Fibroblast of the aortic adventitia (primary cell): ENCODE data around the gene NINL. TPM values are rescaled to one million over a fixed set of nuclear protein-coding genes. Genes with fewer than 3 reads are reported as not detected.

Experiments
- DNase-seq: peaks from one replicate; pipeline ENCODE4 v3.0.0-alpha.2; 2010; ENCODE audit warnings: low read depth
- H3K4me3 ChIP-seq: 2 replicates; pipeline ENCODE4 v1.5.1; 2011; ENCODE audit warnings: low read depth, mild to moderate bottlenecking, control low read depth, low read length, moderate library complexity
- total RNA-seq: library from RNA; depleted of rRNA; stranded (reverse); fragments of >200 nt; gene quantifications from 2 replicates; pipeline ENCODE4 v1.2.3, GENCODE V29; 2012; ENCODE audit warnings: low replicate concordance
- TF ChIP-seq, protein P1 (sequence below): IDR thresholded peaks from 2 replicates; pipeline ENCODE4 v1.5.1; 2011; ENCODE audit warnings: mild to moderate bottlenecking, low read length, control low read depth, inconsistent platforms; ENCODE audit not compliant: insufficient read depth

NINL gene
- total RNA-seq, 1 donor, result 6.5 TPM

DNA sequence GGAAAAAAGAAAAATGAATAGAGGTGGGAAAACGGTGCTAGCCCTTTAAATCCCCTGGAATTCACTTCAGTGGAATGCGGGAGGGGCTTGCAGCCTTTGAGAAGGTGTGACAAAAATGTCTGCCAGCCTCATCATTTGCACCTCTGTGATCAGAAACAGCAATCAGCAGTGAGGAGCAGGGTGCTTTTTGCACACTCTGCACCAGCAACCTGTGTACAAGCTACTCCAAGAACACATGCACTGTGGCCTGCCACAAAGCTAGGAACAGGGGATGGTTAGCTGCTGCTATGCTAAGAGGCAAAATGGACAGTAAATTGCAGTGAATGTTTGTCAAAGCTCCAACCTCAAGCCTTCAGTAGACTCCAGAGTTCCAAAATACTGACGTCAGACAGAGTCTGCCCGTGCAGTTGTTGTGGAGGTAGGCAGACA lies 148.2 kb downstream of the NINL start:
- DNase-seq, result peak; percentile 25
- TF ChIP-seq, protein P1, sequence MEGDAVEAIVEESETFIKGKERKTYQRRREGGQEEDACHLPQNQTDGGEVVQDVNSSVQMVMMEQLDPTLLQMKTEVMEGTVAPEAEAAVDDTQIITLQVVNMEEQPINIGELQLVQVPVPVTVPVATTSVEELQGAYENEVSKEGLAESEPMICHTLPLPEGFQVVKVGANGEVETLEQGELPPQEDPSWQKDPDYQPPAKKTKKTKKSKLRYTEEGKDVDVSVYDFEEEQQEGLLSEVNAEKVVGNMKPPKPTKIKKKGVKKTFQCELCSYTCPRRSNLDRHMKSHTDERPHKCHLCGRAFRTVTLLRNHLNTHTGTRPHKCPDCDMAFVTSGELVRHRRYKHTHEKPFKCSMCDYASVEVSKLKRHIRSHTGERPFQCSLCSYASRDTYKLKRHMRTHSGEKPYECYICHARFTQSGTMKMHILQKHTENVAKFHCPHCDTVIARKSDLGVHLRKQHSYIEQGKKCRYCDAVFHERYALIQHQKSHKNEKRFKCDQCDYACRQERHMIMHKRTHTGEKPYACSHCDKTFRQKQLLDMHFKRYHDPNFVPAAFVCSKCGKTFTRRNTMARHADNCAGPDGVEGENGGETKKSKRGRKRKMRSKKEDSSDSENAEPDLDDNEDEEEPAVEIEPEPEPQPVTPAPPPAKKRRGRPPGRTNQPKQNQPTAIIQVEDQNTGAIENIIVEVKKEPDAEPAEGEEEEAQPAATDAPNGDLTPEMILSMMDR, result no peak
- no peak overlapping the region for H3K4me3 ChIP-seq

DNA sequence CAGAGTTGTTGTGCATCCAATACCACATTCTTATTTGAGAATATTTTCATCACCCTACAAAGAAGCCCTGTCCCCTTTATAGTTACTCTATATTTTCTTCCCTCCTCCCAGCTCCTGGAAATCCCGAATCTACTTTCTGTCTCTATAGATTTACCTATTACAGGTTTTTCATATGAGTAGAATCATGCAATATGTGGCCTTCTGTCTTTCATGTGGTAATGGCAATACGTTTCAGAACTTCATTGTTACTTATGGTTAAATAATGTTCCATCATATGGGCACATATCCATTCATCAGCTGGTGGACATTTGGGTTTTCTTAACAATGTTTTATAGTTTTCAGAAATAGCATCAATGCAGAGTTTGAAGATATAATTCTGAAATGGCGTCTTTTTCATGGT lies 160.8 kb downstream of the NINL start:
- TF ChIP-seq, protein P1, result no peak
- no peak overlapping the region for H3K4me3 ChIP-seq
- no peak for DNase-seq

DNA sequence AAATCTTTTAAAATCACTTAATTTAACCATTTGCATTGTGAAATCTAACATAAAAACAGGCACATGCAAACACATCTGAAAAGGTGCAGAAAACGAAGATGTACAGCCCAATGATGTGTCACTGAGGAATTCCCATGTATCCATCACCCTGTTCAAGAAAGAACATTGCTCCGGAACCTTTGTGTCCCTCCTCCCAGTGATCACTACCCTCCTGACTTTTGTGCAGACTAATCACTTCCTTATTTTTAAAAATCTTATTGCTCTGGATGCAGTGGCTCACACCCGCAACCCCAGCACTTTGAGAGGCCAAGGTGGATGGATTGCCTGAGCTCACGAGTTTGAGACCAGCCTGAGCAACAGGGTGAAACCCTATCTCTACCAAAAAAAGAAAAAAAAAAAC lies 163.3 kb downstream of the NINL start:
- no peak for DNase-seq
- TF ChIP-seq, protein P1, result no peak
- no peak overlapping the region for H3K4me3 ChIP-seq

DNA sequence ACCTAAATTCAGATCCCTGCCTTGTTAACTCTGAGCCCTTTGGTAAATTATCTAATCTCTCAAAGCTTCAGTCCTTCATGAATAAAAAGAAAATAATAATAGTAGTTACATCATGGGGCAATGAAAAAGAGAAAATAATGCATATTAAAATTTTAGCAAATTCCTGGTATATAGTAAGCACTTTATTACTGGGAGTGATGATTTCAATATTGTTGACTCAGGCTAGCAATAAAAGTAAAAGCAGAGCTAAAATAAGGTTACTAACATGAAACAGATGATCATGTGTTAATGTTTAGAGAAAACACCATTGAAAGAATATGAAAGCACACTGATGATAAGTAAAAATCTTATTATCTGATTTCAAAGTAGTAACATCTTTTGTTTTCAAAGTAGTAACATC lies 164.2 kb downstream of the NINL start:
- no peak overlapping the region for H3K4me3 ChIP-seq
- TF ChIP-seq, protein P1, result no peak
- DNase-seq, result no peak

DNA sequence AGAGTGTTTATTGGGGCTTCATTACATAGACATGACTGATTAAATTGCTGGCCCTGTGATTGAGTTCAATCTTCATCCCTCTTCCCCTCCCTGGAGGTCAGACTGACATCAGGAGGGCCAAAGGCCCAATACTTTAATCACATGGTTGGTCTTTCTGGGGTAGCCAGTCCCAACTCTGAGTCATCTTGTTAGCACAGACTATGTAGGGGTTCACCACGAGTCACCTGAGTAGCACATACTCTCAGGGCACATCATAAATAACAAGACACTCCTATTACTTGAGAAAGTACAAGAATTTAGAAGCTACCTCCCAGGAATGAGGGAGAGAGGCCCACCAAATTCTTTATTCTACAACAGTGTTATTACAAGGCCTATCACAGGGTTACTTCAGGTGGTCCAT lies 166.6 kb downstream of the NINL start:
- no peak overlapping the region for H3K4me3 ChIP-seq
- TF ChIP-seq, protein P1, result no peak
- no peak for DNase-seq

DNA sequence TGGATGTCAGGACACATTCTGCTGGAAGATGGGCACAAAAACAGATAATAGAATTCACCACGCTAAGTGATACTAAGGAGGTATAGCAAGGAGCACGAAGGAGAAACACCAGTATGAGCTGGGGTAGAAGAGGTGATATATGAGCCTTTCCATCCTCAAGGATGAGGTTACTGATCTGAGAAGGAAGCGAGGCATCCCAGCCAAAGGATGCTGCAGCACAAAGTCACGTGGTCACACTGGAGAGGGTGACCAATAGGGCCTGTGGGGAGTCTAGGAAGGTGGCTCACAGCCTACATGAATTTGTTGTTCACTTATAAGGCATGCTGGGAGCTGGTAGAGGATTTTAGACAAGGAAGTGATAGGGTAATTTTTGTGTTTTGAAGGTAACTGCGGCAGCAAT lies 176.4 kb downstream of the NINL start:
- DNase-seq, result no peak
- TF ChIP-seq, protein P1, result no peak

DNA sequence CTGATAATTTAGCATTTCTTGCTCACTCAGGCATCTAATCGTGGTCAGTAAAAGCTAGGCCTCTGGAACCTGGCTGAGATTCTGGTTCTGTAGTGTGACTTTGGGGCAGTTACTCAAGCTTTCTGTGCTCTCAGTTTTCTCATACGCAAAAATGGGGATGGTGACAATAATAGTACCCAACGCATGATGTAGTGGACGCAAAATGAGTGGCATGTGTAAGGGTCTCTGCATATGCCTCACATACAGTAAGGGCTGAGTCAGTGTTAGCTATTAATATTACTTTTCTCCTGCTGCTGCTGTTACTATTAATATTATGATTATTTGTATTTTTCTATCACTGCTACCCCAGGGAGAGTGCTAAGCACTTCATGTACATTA lies 177.2 kb downstream of the NINL start:
- TF ChIP-seq, protein P1, result no peak
- peak overlapping the region; percentile 91 for H3K4me3 ChIP-seq
- no peak for DNase-seq

More for the DNA sequence above, 176.4 kb downstream of the NINL start:
- peak overlapping the region; percentile 91 for H3K4me3 ChIP-seq
